IPS-NIHi11 (cell line): ENCODE data around the gene ASH1L.
"Not testable (repeated sequence)": the region's sequence is repeated elsewhere in the genome, so short reads cannot be mapped to it uniquely, and the experiment has no call there.

ENCODE experiments used
- DNase-seq: peaks from one replicate; pipeline ENCODE4 v3.0.0; 2012; ENCODE audit warnings: mixed read lengths, low spot score

ASH1L gene

DNA sequence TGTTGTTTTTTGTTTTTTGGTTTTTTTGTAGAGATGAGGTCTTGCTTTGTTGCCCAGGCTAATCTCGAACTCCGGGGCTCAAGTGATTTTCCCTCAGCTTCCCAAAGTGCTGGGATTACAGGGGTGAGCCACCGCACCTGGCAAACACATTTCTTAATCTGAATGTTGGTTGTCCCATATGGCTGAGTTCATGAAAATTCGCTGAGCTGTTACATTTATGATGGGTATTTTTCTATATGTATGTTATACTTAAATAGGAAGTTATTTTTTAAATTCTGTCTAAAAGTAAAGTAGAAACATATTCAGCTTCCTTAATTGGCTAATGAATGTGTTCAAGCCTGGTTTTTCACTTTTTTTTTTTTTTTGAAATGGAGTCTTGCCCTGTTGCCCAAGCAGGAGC is 75.1 kb downstream of the ASH1L start:
- no peak for DNase-seq

DNA sequence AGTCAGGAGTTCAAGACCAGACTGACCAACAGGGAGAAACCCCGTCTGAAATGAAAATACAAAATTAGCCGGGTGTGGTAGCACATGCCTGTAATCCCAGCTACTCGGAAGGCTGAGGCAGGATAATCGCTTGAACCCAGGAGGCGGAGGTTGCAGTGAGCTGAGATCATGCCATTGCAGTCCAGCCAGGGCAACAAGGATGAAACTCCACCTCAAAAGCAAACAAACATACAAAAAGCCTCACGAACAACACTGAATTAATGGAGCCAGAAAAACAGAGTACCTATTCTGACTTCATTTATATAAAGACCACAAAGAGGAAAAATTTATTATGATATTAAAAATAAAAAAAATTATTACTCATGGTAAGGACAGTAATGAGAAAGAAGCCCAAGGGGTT is 75.7 kb downstream of the ASH1L start:
- DNase-seq, result not testable (repeated sequence)

DNA sequence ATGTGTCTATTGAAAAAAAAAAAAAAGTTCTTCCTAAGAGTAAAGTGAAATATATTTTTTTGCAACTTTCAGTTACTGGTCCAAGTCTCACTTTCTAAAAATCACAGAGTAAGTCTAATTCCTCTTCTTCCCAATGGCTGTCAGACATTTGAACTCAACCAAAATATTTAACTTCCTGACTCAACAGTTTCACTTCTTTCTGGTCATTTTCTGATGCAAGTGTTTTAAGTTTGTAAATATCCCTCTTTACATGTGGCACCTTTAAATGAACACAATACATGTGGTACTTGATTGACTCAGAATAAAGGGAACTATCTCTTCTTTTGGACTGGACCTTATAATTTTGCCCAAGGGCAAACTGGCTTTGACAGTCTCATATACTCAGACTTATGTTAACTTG is 76.7 kb downstream of the ASH1L start:
- no peak for DNase-seq

DNA sequence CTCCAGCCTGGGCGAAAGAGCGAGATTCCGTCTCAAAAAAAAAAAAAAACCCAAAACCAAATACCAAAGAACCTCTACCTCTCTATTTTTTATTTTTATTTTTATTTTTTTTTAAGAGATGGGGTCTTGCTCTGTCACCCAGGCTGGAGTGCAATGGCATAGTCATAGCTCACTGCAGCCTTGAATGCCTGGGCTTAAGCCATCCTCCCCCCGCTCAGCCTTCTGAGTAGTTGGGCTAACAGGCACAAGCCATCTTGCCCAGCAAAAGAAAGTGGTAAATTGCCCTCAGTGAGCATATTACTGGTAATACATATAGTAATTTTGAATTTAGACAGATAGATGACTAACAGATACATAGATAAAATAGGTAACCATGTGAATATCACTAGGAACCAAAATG is 77.4 kb downstream of the ASH1L start:
- DNase-seq, result no peak

DNA sequence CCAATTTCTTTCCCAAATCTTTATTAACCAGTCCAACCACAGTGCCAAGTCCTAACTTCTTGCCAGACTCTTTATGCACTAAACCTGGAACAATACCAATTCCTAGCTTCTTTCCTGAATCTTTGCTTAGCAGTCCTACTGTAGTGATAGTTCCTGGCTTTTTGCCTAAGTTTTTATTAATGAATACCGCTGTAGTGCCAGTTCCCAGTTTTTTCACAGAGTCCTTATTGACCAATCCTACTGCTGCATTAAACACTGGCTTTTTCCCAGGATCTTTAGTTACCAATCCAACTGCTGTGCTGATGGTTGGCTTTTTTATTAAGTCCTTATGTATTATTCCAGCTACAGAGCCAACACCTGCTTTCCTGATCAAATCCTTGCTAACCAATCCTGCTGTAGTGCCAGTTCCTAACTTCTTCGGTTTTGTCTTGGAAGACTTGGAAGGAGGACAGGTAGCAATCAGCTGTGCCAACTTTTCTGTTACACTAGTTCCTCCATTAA is 80.8 kb downstream of the ASH1L start:
- no peak for DNase-seq

DNA sequence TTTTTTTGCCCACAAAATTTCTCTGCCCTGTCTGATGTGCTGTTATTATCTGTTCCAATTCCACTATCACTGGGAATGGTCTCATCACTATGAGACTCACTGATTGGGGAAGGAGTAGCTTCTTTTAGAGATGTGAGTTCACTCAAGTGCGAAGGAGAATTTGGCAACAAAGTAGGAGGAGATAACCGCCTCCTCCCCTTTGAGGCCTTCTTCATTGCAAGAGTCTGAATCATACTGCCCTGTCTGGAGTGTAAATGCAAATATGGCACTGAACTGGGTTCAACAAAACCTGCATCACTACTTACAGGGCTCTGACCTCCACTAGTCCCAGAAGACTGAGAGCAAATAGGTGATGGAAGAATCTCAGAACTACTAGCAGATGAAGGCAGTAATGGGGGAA is 83.4 kb downstream of the ASH1L start:
- DNase-seq, result no peak

DNA sequence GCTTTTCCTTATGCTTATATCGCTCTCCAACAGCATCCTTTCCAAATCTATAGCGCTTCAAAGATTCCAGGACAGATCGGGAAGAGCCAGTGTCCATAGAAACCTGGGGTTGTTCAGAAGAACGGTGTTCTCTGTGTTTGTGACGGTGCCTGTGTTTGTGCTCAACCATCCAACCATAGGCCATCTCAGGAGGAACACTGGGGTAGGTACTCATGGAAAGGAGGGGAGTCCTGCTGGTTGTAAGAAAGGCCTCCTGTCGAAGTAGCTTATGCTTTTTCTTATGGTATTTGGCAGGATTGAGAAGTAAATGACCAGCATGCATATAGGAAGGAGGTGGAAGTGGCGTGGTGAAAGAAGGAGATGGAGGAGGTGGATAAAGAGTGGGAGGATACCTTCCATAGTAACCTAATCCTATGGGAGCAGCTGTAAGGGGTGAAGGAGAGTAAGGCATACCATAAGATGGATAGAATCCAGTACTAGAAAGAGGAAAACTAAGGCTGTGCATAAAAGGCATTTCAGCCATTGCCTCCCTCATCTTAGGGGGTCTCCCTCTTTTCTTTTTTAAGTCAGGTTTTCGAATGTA is 84.2 kb downstream of the ASH1L start:
- DNase-seq, result no peak

DNA sequence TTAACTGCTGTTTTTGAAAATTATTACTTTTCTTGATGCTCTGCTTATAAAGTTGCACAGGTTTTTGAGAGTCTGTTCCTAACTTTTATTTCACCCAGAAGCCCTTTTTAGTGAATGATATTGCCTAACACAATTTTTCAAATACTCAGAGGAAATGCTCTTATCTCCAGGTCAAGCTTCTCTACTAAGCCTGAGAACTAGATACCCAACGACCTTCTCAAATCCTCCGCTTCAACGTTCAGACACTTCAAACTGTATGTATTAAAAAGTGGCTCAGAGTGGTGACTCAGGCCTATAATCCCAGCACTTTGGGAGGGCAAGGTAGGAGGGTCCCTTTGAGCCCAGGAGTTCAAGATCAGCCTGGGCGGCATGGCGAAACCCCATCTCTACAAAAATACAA is 88.5 kb downstream of the ASH1L start:
- no peak for DNase-seq

DNA sequence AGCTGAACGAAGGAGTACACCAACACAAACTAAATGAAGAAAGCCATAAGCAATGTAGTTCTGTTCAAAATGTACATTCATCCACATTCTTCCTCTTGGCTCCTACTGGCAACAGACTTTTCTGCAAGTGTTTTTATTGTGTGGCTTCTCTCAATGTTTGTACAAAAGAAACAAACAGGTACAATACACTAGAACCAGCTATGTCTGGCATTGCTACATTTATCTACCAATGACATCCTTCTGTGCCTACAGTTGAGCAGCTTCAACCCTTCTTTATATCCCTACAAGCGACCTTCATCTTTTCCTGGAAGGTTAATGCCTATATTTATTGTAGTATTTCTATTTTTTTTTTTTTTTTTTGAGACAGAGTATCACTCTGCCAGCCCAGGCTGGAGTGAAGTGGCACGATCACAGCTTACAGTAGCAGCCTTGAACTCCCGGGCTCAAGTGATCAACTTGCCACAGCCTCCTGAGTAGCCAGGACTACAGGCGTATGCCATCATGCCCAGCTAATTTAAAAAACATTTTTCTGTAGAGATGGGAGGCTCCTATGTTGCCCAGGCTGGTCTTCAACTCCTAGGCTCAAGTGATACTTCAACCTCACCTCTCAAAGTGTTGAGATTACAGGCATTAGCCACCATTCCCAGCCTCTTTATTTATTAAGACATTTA is 89.3 kb downstream of the ASH1L start:
- no peak for DNase-seq

DNA sequence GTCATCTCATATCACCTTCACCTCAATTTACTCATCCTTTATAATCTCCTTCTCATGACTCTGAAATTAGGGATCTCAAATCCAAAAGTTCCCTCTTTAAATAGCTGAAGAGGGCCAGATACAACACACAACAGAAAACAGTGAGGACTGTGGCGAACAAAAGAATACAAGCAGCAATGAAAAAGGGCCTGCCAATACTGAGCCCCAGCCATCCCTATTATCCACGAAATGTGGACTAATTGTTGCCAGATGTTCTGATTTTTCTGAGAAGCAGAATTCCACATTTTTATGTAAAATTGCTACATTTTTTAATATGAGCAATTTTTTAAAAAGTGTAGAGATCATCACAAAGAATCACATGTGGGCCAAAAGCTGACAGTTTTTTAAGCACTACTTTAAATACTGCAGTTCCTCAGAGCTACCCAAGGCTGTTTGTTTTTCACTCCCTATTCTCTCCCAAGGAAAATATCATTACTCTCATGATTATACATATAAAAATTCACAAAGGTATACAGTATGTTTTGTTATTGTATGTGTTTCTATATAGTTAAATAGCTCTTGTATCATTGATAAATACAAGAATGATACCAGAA is 90.0 kb downstream of the ASH1L start:
- no peak for DNase-seq

DNA sequence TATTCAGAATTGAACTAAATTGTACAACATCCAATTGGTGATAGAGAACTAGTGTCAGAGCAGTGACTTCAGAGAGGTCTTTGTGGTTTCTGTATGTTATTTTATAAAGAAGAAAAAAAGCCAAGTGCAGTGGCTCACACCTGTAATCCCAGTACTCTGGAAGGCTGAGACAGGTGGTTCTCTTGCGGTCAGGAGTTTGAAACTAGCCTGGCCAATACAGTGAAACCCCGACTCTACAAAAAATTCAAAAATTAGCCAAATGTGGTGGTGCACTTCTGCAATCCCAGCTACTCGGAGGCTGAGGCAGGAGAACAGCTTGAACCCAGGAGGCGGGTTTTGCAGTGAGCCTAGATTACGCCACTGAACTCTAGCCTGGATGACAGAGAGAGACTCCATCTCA is 90.7 kb downstream of the ASH1L start:
- no peak for DNase-seq

DNA sequence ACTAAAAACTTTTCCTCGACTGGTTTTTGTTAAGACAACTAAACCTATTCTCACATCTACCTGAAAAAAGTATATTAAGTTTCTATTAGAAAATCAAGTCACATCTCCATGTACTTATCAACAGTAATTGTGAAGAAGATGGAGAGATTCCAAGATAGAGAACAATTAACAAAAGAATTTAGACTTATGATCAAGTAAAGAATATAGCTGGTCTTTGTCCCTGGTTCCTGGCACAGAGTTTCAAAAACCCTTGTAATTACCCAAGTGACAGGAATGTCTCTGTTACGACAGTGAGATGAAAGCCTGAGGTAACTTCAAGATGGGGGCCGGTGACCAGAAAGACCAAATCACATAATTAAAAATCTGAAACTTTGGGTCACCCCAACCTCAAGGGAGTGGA is 91.6 kb downstream of the ASH1L start:
- no peak for DNase-seq

DNA sequence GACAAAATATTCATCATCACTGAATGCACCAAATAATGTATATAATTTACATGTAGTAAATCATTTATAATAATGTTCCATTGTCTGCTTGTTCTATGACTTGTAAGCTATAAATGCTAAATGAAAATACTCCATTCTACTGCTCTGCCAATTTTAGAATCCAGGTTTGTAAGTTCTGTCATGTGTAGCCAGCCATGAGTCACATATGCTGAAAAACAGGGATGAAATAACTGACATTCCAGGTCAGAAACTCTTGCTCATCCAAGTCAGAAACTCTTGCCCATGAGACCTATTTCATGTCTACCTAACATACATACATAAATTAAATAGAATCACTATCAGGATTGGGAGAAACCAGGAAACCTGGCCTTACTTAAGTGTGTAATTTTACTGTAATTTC is 95.6 kb downstream of the ASH1L start:
- no peak for DNase-seq

DNA sequence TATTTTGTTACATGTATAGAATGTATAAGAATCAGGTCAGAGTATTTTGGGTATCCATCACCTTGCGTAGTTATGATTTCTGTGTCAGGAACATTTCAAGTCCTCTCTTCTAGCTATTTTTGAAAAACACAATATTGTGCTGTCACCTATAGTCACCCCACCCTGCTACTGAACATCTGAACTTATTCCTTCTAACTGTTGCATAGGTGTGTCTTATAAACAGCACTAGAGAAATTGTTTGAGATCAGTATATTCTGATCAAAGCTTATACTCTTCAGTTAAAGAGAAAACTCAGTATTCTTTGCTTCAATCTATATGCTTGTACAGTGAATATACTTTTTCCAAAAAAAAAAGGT is 96.0 kb downstream of the ASH1L start:
- DNase-seq, result no peak

DNA sequence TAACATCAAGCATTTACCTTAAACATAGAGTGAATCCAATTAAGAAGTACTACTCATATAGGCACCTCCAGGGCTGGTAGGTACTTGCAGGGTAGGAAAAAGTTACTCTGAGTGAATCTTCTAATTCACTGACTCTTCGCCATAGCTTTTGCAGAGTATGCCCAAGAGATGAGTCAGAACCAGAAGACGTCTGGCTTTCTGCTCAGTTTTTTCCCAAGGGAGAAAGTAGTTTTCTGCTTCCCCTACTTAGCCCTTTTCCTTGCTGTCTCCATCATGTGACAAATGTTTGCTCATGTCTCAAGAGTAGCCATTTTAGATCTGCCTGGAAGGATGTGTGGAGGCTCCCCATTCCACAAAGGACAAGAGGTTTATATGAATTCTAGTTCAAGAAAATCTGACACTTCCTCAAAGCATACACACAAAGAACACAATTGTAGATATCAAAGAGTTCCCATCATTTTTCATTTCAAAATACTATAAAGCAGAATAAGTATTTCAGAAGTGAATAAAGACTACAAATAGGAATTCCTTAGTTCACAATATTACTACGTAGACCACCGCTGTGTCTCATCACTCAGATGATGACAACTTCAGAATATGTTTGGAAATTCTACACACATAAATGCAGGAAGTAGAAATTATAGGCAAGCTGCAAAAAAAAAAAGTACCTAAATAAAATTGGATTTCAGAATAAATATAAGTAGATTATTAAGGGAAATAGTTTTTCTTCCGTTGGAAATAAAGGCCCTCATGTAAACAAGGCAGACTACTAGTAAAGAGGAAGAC is 98.5 kb downstream of the ASH1L start:
- DNase-seq, result no peak

DNA sequence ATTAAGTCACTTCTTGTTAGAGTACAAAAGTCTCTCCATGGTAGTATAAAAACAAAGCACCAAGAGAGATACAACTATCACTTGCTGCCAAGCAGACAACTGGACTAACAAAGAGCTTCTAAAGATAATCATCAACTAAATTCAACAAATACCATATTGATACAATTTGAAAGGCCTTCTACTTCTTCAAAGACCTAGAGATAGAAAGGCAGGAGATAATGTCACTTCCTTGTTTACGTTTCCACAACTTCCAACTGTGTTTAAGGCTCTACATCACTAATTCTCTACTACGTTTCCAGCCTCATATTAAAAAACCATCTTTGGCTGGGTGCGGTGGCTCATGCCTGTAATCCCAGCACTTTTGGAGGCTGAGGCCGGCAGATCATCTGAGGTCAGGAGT is 104.5 kb downstream of the ASH1L start:
- DNase-seq, result no peak

DNA sequence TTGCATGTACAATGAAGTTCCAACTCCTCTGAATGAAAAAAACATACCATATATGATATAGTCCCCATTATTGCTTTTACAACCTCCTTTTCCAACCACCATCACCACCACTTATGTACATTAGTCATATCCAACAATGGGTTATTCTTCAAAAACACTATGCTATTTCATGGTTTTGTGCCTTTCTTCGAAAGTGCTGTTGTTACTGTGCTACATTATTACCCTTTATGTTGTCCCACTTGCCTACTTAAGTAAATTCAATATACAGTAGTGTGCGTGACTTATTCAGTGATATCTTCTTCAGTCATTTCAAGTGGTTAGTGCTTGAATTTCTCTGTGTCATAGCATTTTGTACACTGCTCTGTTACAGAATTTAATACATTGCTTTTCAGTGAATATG is 105.3 kb downstream of the ASH1L start:
- DNase-seq, result no peak

DNA sequence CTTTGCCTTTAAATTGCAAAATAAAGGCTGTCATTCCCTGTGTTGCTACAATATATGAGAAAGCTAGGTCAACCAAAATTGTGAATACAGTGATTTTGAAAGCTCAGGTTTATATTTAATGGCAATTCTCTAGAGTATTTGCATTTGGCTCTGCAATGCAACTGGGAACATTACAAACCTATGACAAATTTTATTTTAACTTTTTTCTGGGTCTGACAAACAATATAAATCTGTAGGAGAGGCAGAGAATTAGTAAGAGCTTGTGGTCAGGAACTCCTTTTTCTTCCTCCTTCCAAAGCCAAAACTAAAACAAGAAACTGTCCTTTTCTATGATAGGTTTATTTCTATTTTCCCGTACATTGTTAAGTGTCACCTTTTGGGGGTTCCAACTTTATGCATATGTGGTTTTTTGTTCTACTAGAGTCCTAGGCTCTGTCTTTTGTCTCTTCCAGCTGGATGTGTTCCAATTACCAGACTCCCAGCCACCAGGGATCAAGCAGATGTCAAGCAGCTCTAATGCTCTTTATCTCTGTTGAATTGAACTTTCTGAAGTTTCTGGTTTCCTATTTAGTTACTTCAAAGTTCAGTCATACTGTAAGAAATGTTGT is 106.9 kb downstream of the ASH1L start:
- DNase-seq, result no peak

DNA sequence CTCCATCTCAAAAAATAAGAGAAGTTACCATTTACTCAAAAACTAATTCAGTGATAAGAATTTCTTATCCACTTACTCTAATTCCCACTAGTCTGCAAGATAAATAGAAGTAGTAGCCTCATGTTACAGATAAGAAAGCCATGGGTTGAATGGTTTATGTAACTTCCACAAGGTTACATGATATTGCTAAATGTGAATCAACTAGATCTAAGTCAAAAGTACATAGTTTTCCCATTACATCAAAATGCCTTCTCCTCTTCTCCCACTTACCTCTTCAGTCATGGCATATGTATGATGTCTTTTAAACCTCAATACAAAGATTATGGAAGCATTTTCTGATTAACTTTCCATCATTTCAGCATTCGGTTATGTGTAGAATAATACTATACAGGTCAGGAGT is 108.5 kb downstream of the ASH1L start:
- no peak for DNase-seq

DNA sequence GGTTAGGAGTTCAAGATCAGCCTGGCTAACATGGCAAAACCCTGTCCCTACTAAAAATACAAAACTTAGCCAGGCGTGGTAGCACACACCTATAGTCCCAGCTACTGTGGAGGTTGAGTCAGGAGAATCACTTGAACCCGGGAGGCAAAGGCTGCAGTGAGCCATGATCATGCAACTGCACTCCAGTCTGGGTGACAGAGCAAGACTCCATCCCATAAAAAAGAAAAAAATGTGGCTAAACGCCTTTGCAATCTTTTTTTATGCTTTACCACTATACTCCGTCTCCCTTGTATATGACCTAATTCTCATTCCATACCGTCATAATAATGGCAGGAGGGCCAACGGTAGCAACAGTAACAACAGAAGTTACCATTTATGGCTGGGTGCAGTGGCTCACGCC is 109.5 kb downstream of the ASH1L start:
- no peak for DNase-seq

DNA sequence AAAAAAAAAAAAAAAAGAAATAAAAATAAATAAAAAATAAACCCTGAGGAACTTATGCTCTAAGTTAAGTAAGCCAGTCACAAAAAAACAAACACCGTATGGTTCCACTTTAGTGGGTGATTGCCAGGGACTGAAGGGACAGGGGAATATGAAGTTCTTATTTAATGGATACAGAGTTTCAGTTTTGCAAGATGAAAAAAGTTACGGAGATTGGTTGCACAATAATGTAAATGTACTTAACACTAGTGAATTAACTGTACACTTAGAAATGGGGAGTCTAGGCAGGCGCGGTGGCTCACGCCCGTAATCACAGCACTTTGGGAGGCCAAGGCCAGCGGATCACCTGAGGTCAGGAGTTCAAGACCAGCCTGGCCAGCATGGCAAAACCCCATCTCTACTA is 111.4 kb downstream of the ASH1L start:
- DNase-seq, result no peak

DNA sequence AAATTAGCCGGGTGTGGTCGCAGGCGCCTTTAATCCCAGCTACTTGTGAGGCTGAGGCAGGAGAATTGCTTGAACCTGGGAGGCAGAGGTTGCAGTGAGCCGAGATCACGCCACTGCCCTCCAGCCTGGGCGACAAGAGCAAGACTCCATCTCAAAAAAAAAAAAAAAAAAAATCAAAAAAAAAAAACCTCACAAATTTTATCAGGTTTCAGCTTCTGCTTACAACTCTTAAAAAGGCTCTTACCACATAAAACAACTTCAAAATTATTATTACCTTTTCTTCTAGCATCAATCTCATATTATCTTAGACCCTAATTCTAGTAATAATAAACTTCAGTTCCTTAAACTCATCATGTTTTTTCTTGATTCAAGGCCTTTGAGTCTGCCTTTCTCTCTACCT is 120.2 kb downstream of the ASH1L start:
- not testable (repeated sequence) for DNase-seq

DNA sequence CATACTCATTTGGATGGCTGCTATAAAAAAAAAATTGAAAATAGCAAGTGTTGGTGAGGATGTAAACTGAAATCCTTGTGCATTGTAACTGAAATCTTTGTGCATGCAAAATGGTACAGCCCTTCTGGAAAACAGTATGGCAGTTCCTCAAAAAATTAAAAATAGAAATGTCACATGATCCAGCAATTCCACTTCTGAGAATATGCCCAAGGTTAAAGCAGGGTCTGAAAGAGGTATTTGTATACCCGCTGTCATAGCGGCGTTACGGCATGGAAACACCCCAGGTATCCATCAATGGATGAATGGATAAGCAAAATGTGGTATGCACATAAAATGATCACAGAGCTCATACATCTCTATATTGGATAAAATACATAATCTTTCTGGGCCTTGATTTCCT is 125.2 kb downstream of the ASH1L start:
- DNase-seq, result no peak
